ENCODE data around the gene KASH5.
"Not testable (repeated sequence)": the region's sequence is repeated elsewhere in the genome, so short reads cannot be mapped to it uniquely, and the experiment has no call there.

KASH5 gene

GRCh38 chr19:49455773-49456172 is 67.7 kb downstream of the KASH5 start:
- no peak for DNase-seq (ENCODE audit: low spot score)

DNA sequence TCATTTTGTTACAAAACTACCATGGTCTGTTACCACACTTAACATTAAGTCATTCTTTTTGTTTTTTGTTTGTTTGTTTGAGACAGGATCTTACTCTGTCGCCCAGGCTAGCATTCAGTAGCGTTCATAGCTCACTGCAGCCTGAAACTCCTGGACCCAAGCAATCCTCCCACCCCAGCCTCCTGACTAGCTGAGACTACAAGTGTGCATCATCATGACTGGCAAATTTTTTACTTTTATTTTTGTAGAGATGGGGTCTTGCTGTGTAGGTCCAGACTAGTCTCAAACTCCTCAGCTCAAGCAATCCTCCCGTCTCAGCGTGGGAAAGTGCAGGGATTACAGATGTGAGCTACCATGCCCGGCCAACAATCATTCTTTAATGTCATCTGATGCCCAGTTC is 68.3 kb downstream of the KASH5 start:
- DNase-seq (ENCODE audit: low spot score) = no peak

DNA sequence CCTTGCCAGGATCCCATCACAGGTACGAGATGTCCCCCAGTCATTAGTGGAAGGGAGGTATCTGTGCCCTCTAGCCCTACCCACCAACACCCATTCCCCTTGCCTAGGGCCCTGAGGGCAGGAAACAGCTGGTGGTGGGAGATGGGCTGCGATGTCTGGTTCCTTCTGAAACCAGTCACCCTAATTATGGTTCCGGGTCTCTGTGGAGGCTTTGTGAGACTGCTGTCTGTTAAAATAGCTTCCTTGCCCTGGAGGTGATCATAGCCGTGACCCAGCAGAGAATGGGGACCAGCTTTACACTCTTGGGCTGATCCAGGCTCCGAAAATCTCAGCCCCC is 70.5 kb downstream of the KASH5 start:
- DNase-seq (ENCODE audit: low spot score) = no peak

- DNase-seq (ENCODE audit: low spot score) = no peak
These were observed 71.3 kb downstream of the KASH5 start for GRCh38 chr19:49459388-49459787.

- not testable (repeated sequence) for DNase-seq (ENCODE audit: low spot score)
These were observed 73.1 kb downstream of the KASH5 start for GRCh38 chr19:49461130-49461529.

- no peak for DNase-seq (ENCODE audit: low spot score)
These were observed 73.6 kb downstream of the KASH5 start for GRCh38 chr19:49461656-49462055.

- DNase-seq (ENCODE audit: low spot score) = no peak
These were observed 74.4 kb downstream of the KASH5 start for GRCh38 chr19:49462492-49462891.

GRCh38 chr19:49463960-49464740 is 76.1 kb downstream of the KASH5 start:
- no peak for DNase-seq (ENCODE audit: low spot score)

- DNase-seq (ENCODE audit: low spot score) = no peak
These were observed 77.3 kb downstream of the KASH5 start for GRCh38 chr19:49465371-49465770.

Data from LoVo (cell line).